ENCODE measurements around the gene OBP2A. TPM values are rescaled to one million over a fixed set of nuclear protein-coding genes. Genes with fewer than 3 reads are reported as not detected.

The OBP2A gene
- total RNA-seq, 1 donor from 2014 or later = not detected

- no peak for DNase-seq
Measured at GRCh38 chr9:135579889-135580660, 34.1 kb downstream of the OBP2A start.

DNA sequence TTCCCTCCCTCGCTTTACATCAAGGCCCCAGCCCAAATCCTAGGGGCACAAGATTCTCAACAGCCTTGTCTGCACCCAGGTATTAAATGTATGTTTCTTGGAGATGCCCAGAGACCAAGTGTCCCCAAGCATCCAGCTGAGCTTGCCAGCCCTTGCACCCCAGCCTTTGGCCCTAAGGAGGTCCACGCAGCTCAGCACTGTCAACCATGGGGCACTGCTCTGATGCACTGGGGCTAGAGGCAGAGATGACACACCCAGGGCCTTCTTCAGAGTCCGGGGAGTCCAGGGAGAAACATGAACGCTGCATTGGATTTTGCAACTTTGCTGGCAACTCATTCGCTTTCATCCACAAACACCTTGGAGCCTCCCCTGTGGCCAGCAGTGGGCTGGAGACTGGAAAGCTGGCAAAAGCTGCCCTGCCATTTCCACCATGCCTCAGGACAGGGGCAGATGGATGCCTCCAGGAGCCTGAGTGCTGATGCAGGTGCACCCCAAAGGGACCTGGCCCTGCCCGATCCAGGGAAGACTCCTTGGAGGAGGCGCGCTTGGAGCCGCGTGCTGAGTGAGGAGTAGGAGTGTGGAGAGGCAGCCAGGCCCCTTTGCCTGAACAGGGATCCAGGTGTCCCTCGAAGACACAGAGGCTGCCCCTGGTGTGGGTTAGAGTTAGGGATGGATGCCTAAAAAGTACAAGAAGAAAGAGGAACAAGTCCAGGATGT lies 34.9 kb downstream of the OBP2A start:
- no peak for DNase-seq

DNA sequence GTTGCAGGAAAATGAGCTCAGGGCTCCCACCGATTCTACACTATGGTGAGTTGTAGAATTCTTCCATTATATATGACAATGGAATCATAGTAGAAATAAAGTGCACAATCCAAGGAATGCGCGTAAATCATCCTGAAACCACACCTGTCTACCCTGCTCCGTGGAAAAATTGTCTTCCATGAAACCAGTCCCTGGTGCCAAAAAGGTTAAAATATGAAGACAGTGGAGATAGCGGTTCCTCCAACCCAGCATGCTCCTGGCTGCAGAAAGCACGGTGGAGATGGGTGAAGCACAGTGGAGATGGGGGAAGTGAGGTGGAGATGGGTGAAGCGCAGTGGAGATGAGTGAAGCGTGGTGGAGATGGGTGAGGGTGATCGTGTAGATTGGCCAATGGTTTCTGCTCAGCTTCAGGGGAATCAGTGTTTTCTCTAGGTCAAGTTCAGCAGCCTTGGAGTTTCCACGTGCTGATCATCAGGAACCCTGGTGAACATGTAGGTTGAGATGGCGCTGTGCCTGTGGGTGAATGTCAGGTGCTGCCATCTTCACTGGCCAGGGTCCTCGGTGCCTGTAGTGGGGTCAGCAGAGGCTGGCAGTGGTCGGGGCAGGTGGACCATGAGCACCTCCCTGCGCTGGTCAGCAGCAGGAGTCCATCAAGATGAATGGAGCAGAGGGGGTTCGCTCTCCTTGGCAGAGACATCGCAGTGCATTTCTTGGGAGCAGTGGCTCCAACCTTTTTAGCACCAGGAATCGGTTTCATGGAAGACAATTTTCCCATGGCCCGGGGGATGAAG lies 35.9 kb downstream of the OBP2A start:
- no peak for DNase-seq

GRCh38 chr9:135582541-135582940 lies 36.6 kb downstream of the OBP2A start:
- no peak for DNase-seq

DNA sequence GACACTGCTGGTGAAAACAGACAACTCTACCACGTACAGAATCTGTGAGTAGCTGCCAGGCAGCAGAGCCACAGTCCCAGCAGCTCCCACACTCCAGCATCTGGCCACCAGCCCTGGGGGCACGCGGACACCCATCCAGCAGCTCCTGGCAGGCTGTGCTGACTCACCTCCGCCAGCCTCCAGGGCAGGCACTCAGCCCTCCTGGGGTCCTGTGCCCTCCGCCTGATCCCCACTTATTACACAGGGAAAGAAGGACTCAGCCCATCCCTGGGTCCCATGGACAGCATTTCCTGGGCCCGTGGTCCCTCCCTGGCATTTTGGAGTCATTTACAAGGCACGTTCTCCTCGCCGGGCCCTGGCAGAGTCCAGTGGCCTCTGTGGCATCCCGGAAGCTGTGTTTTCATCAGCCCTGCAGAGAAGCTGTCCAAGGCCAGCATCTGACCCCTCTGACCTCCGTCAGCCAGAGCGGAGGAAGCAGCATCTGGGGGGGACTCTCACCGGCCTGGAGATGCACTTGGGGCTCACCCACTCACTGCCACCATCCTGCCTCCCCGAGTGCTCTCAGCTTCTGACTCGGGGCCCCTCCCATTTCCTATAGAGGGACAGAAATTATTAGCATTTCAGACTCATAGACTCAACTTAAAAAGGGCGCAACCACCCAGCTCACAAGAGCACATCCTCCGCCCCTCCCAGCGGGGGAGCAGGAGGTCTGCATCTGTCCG lies 37.2 kb downstream of the OBP2A start:
- no peak for DNase-seq

DNA sequence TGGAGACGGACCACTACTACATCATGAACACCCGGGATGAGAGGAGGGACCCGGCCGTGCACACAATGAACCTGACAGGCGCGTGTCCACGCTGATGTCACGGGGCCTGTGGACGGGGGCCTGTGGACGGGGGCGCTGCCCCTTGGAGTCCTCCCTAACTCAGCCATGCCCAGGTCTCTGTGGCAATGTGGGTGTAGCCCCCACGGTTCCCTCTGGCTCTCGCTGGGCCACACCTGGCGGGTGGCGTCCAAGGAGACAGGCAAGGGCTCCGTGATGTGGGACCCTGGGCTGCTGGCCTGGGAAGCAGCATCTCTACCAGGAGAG lies 37.7 kb downstream of the OBP2A start:
- no peak for DNase-seq

DNA sequence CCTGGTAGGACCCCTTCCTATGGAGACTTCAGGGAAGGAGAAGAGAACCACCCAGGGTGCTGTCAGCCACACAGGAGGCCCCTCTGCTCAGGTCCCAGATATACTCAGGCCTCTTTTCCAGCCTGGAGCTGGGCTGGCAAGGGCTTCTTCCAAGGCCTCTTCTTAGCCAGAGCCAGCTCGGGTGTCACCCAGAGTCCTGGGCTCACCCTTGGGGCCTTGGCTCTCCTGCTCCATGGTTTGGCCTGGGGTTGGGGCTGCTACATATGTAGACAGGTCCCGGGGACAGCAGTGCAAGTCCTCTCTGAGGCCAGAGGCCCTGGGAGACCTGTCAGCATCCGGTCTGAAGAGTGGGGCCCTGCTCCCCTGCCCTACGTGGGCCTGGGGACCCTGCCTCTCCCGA lies 38.4 kb downstream of the OBP2A start:
- no peak for DNase-seq

DNA sequence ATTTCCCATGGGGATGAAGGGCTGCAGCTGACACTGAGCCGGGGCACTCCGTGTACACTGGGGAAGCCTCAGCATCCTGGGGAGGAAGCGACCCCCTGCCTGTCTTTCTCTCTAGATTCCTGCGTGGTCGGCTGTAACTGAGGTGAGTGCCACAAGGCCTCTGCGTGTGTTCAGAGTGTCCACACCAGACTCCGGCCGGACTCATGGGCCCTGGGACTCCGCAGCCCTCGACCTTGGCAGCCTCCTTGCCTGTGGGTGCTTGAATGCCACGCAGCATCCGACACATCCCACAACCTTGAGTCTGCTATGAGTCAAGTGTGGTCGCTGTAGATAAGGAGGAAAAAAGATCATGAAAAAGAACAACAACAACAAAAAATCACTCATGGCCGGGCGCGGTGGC lies 39.0 kb downstream of the OBP2A start:
- no peak for DNase-seq

DNA sequence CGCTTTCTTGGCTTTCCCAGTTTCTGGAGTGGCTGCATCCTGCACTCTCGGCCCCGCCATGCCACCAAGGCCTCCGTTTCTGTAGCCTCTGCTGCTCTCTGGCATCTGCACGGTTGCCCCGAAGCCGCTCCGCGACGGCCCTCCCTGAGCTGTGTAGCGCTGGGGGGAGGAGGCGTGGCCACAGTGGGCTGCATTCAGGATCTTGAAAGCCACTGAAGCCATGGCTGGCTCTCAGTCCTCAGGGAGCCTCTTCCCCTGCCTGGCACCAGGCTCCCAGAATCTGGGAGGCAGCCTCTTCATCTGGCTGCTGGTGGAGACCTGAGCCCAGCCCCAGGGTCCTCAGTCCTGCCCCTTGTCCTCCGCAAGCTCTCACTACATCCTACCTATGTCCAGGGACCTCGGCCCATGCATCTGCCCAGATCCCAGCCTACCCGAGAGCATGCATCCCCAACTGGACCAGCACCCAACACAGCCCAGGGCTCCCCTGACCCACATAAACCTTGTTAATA lies 40.7 kb downstream of the OBP2A start:
- no peak for DNase-seq

DNA sequence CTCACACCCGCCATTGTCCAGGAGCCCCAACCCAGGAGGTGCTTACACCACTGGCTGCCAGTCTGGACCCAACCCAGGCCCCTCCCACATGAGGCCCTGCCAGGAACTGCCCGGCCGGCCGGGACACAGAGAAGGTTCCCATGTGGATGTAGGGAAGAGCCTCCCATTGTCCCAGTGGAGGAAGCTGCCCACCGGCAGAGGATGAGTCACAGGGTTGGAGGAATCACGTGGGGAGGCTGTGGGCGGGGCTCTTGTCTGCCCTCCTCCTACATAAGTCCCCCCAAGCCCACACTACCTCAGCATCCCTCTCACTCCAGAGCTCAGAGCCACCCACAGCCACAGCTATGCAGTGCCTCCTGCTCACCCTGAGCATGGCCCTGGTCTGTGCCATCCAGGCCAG lies 41.7 kb downstream of the OBP2A start:
- DNase-seq = no peak

DNA sequence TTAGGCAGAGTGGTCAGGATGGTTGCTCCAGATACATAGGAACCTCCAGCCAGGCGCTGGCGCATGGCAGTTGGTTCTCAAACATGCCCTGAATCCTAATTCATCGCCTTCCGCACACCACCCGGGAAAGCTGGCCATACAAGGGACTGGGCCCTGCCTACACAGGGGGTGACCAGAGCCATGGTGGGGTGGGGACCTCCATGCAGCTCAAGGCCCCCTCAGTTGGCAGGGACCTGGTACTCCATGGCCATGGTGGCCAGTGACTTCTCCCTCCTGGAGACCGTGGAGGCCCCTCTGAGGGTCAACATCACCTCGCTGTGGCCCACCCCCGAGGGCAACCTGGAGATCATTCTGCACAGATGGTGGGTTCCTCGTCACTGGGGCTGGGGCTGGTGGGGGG lies 42.4 kb downstream of the OBP2A start:
- DNase-seq = no peak

- DNase-seq = no peak
Measured at GRCh38 chr9:135588886-135589595, 43.1 kb downstream of the OBP2A start.

DNA sequence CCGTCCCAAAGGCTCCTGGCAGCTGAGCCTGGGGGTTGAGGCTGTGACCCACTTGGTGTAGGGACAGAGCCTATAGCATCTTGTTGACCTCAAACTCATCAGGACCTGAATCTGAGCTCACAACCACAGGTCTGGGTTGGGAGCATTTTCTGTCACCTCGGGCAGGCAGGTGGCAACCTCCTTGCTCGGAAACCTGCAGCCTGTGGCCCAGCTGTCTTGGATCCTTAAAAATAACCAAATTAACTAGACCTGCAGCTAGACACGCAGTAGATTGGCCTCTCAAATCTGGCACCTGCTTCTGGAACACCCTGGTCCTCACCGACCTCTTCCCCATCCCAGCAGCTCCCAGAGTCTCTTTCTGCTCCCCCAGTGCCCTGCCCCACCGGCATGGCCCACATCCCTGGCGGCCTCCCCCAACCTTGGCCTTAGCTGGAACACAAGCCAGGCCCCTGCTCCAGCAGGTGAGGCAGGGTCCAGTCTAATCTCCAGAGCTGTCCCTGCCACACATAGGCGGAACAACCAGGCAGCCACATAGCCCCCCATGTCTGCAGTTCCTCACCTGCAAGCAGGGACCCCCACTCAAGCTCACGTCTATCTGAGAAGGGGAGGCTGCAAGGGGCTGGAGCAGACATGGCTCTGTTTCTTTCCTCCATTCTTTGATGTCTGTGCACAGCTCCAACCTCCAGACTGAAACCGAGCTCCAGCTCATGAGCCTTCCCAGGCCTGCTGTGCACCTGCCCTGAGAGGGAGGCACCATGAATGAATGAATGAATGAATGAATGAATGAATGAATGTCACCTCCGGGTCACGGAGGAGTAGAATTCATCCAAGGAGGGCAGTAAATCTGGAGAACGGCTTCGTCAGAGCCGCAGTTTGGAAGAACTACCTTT lies 43.9 kb downstream of the OBP2A start:
- no peak for DNase-seq

DNA sequence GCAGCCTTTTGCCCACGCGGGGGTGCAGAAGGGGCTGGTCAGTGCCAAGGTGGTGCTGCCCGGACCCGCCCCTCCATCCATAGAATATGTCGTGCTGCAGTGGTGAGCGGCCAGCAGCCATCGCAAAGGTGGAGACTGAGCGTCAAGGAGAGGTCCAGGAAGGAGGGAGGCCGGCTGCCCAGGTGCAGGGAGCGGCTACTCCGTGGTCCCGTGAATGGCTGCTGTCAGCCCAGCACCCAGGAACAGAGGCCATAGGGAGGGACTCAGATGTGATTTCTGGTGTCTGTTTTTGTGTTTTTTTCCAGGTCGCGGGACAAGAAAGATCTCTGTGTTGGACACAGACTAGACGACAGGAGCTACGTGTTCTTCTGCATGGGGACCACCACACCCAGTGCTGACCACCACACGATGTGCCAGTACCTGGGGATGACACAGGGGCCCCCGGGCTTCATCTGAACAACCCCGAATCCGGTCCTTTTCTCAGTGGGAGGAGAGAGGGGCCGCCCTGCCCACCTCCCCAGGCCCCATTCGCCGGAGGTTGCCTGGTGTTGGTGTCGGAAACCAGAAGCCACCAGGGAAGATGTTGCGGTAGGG lies 44.7 kb downstream of the OBP2A start:
- no peak for DNase-seq

GRCh38 chr9:135591506-135592330 lies 45.8 kb downstream of the OBP2A start:
- DNase-seq = no peak

DNA sequence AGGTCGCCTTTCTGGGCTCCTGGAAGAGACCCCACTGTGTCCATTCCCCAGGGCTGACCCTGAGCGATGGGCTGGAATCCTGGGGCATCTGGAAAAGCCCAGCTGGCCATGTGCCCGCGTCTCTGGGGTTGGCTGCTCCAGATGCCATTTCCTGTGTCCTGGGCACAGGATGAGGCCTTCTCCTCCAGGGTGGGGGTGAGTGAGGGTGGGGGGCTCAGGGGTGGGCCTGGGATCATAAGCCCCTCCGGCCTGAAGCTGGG lies 46.3 kb downstream of the OBP2A start:
- DNase-seq = no peak

GRCh38 chr9:135592625-135593024 lies 46.7 kb downstream of the OBP2A start:
- no peak for DNase-seq

DNA sequence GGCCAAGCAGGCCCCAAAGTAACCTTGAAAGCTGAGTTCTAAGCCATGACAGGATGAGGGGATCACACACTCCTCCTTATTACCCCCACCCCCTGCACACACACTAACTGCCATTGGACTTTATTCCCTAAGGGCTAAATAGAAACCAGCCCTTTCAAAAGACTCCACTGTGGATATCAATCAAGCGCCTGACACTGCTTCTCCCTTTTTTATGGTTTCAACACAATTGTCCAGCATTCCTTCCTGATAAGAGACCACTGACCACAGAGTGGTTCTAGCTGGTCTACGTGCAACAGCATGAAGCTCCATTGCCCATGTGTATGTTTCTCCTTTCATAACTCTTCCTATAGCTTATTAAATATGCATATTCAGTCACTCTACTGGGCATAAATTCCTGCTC lies 50.3 kb downstream of the OBP2A start:
- no peak for DNase-seq

Measured in tongue (tissue), 2 donors.